NCI-H524 (cell line): ENCODE data around the gene CDH23.
A peak's percentile ranks its signal among the peaks of the same experiment; 100 is the strongest.

Experiments used
- DNase-seq, 2 experiments: peaks; one replicate each; lab custom pipeline; 2025; lab: John Stamatoyannopoulos, UW

The CDH23 gene

GRCh38 chr10:71743089-71743838, 346.5 kb downstream of the CDH23 start:
- DNase-seq, result no peak

- DNase-seq, result no peak
These were observed 347.1 kb downstream of the CDH23 start for GRCh38 chr10:71743866-71744265.

GRCh38 chr10:71744897-71745663, 348.4 kb downstream of the CDH23 start:
- DNase-seq, result no peak

- DNase-seq, result no peak
These were observed 349.0 kb downstream of the CDH23 start for GRCh38 chr10:71745664-71746250.

- DNase-seq, result no peak
These were observed 349.8 kb downstream of the CDH23 start for GRCh38 chr10:71746344-71747037.

GRCh38 chr10:71747039-71747531, 350.4 kb downstream of the CDH23 start:
- DNase-seq, result no peak

GRCh38 chr10:71747551-71748523, 351.1 kb downstream of the CDH23 start:
- no peak for DNase-seq

- no peak for DNase-seq
These were observed 352.0 kb downstream of the CDH23 start for GRCh38 chr10:71748671-71749191.

- DNase-seq, result no peak
These were observed 352.7 kb downstream of the CDH23 start for GRCh38 chr10:71749396-71749795.

GRCh38 chr10:71750124-71750841, 353.6 kb downstream of the CDH23 start:
- DNase-seq, result peak in 1 of 2 experiments; percentile 17

GRCh38 chr10:71750986-71751385, 354.3 kb downstream of the CDH23 start:
- DNase-seq, result no peak

- DNase-seq, result no peak
These were observed 354.9 kb downstream of the CDH23 start for GRCh38 chr10:71751515-71752224.

GRCh38 chr10:71752391-71753090, 355.8 kb downstream of the CDH23 start:
- peak; percentile 18 to 76 for DNase-seq

- DNase-seq, result peak in 1 of 2 experiments; percentile 58
These were observed 356.6 kb downstream of the CDH23 start for GRCh38 chr10:71753091-71753959.

- DNase-seq, result no peak
These were observed 357.3 kb downstream of the CDH23 start for GRCh38 chr10:71753960-71754505.

GRCh38 chr10:71754562-71754961, 357.8 kb downstream of the CDH23 start:
- DNase-seq, result no peak

GRCh38 chr10:71755179-71755879, 358.6 kb downstream of the CDH23 start:
- no peak for DNase-seq
